CD14-positive monocyte (primary cell): ENCODE data around the gene UBE2J1. TPM values are rescaled to one million over a fixed set of nuclear protein-coding genes. Genes with fewer than 3 reads are reported as not detected.
A peak's percentile ranks its signal among the peaks of the same experiment; 100 is the strongest.

Source experiments
- DNase-seq, 3 donors: peaks; one replicate each; pipeline ENCODE4 v3.0.0-alpha.2; 2011 to 2022
- H2AFZ ChIP-seq: 2 replicates; pipeline ENCODE4 v1.6.0; 2012; ENCODE audit warnings: mild to moderate bottlenecking, low read depth, low read length, inconsistent platforms; ENCODE audit not compliant: insufficient read depth, poor library complexity, severe bottlenecking
- H3K27ac ChIP-seq, 2 donors: 1 replicate in 1 of 2; 2 replicates in 1 of 2; pipeline ENCODE4 v1.5.1; 2012 to 2013; ENCODE audit warnings: low read length in 2 of 2, control low read depth in 1 of 2, inconsistent platforms in 1 of 2, low read depth in 1 of 2, mild to moderate bottlenecking in 1 of 2
- H3K27me3 ChIP-seq, 2 donors: one replicate each; pipeline versions ENCODE4 v1.6.0 to v1.6.1; 2011 to 2013; ENCODE audit warnings: low read length in 2 of 2; ENCODE audit not compliant: control insufficient read depth in 2 of 2, insufficient read depth in 2 of 2
- H3K36me3 ChIP-seq, 2 donors: replicated peaks in 1 of 2; 1 replicate in 1 of 2; 2 replicates in 1 of 2; pipeline versions ENCODE4 v1.5.1 to v1.6.1; 2012 to 2013; ENCODE audit warnings: low read length in 2 of 2, control low read depth in 1 of 2, inconsistent platforms in 1 of 2, mild to moderate bottlenecking in 1 of 2; ENCODE audit not compliant: insufficient read depth in 2 of 2, control insufficient read depth in 1 of 2
- H3K4me1 ChIP-seq, 2 donors: 1 replicate in 1 of 2; 2 replicates in 1 of 2; pipeline versions ENCODE4 v1.5.1 to v1.6.1; 2012 to 2013; ENCODE audit warnings: low read length in 2 of 2, control low read depth in 1 of 2, inconsistent platforms in 1 of 2, mild to moderate bottlenecking in 1 of 2, moderate library complexity in 1 of 2; ENCODE audit not compliant: insufficient read depth in 2 of 2, control insufficient read depth in 1 of 2
- H3K4me2 ChIP-seq: replicated peaks from 2 replicates; pipeline ENCODE3; 2012; ENCODE audit warnings: low read length, moderate library complexity, mild to moderate bottlenecking; ENCODE audit not compliant: poor library complexity, severe bottlenecking; ENCODE audit errors: extremely low read depth
- H3K4me3 ChIP-seq, 3 experiments: fragments of 200-600 bp in 1 of 3; sonication (generic) in 1 of 3; replicated peaks in 1 of 3; 1 replicate in 2 of 3; 2 replicates in 1 of 3; pipeline ENCODE4 v1.5.1; 2011 to 2013; ENCODE audit warnings: low read length in 3 of 3, mild to moderate bottlenecking in 3 of 3, control low read depth in 2 of 3, low read depth in 2 of 3, inconsistent platforms in 1 of 3, moderate library complexity in 1 of 3
- H3K79me2 ChIP-seq: 2 replicates; pipeline ENCODE4 v1.6.0; 2012; ENCODE audit warnings: mild to moderate bottlenecking, control low read depth, inconsistent platforms, low read length, moderate library complexity; ENCODE audit not compliant: insufficient read depth
- H3K9ac ChIP-seq: 2 replicates; pipeline ENCODE4 v1.6.0; 2017; ENCODE audit warnings: low read length, mild to moderate bottlenecking; ENCODE audit not compliant: insufficient read depth, poor library complexity, severe bottlenecking
- H3K9me3 ChIP-seq, 2 donors: replicated peaks in 1 of 2; 1 replicate in 1 of 2; 2 replicates in 1 of 2; pipeline versions ENCODE4 v1.5.1 to v1.6.1; 2012 to 2013; ENCODE audit warnings: low read length in 2 of 2, control low read depth in 1 of 2; ENCODE audit not compliant: control insufficient read depth in 1 of 2, insufficient read depth in 1 of 2
- H4K20me1 ChIP-seq: 2 replicates; pipeline ENCODE4 v1.6.0; 2012; ENCODE audit warnings: mild to moderate bottlenecking, low read length, control low read depth, moderate library complexity; ENCODE audit not compliant: insufficient read depth
- H3K27ac Mint-ChIP-seq, 7 donors: one replicate each; pipeline ENCODE4 v1.8.0; 2020; ENCODE audit warnings: mild to moderate bottlenecking in 7 of 7, mixed read lengths in 7 of 7, moderate library complexity in 6 of 7, inconsistent platforms in 2 of 7
- H3K27me3 Mint-ChIP-seq, 3 donors: one replicate each; pipeline ENCODE4 v1.8.0; 2021 to 2022; ENCODE audit warnings: low read depth in 3 of 3, mild to moderate bottlenecking in 3 of 3, mixed read lengths in 3 of 3, moderate library complexity in 3 of 3, inconsistent platforms in 1 of 3
- H3K36me3 Mint-ChIP-seq, 2 donors: one replicate each; pipeline ENCODE4 v1.8.0; 2020; ENCODE audit warnings: mixed read lengths in 2 of 2, inconsistent platforms in 1 of 2, mild to moderate bottlenecking in 1 of 2
- H3K4me1 Mint-ChIP-seq: one replicate; pipeline ENCODE4 v1.8.0; 2020; ENCODE audit warnings: mild to moderate bottlenecking, mixed read lengths
- H3K4me3 Mint-ChIP-seq, 2 donors: one replicate each; pipeline ENCODE4 v1.8.0; 2020; ENCODE audit warnings: mild to moderate bottlenecking in 2 of 2, mixed read lengths in 2 of 2, moderate library complexity in 1 of 2
- H3K9me3 Mint-ChIP-seq, 7 donors: one replicate each; pipeline ENCODE4 v1.8.0; 2020 to 2022; ENCODE audit warnings: mixed read lengths in 7 of 7, mild to moderate bottlenecking in 6 of 7, moderate library complexity in 6 of 7, inconsistent platforms in 2 of 7
- CTCF ChIP-seq: fragments of 200-600 bp; IDR thresholded peaks from one replicate; pipeline ENCODE4 v1.8.0; 2022; ENCODE audit warnings: antibody characterized with exemption, mild to moderate bottlenecking
- WGBS: methylation state at CpG from one replicate; pipeline ENCODE4 v1.1.5; 2013; ENCODE audit warnings: missing lambda C conversion rate; ENCODE audit not compliant: insufficient coverage; 5-methylcytosine and 5-hydroxymethylcytosine counted together
- intact Hi-C, 2 donors: fragments of 100-400 bp; cut with micrococcal nuclease; formaldehyde crosslinking; loops; one replicate each; pipeline versions ENCODE4 v1.15.0 to v1.15.1; 2023
- polyA plus RNA-seq, 3 donors: library from polyadenylated mRNA; depleted of rRNA in 1 of 3; unstranded in 2 of 3; stranded (reverse) in 1 of 3; fragments of 300-500 nt in 2 of 3; fragments of >200 nt in 1 of 3; fragmentation: Illumina TruSeq in 2 of 3; gene quantifications; 1 replicate in 2 of 3; 2 replicates in 1 of 3; pipeline ENCODE4 v1.2.3, GENCODE V29; 2012 to 2021

The UBE2J1 gene
- polyA plus RNA-seq, 3 donors, result 44.8 to 80.5 (median 66.1) TPM

GRCh38 chr6:89385156-89385667 lies 32.7 kb upstream of the UBE2J1 start:
- intact Hi-C loops, result no loop called here
- WGBS, result 100% methylated on average over 1 of the region's 5 CpGs

DNA sequence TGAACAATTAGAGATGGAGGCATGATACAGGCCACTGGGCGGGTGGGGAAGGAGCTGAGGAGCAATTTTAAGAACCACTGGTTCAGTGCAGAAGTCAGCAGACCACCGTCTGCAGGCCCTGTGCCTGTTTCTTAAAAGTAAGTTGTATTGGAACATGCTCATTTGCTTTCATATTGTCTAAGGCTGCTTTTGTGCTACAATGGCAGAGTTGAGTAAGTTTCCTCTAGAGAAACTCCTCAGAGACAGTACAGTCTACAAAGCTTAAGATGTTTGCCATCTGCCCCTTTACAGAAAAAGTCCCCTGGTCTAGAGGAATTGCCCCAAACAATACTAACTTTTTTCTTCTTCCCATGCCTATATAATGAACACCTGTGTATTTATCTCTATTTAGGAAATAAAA lies 28.5 kb upstream of the UBE2J1 start:
- H4K20me1 ChIP-seq, result no peaks in the 10 kb centered on the region
- peak overlapping the region in 1 of 7 donors; percentile 69 for H3K27ac Mint-ChIP-seq

More at GRCh38 chr6:89385156-89385667, 32.7 kb upstream of the UBE2J1 start:
- H3K4me2 ChIP-seq, result no peak overlapping the region
- H3K4me1 ChIP-seq, result peaks cover 15 to 18% of the 10 kb centered on the region in 2 donors
- peaks cover 37% of the 10 kb centered on the region for H3K79me2 ChIP-seq
- no peak overlapping the region for H3K4me3 Mint-ChIP-seq
- peak overlapping the region in 1 of 2 donors; percentile 16 for H3K27ac ChIP-seq
- TF ChIP-seq CTCF, result no peak
- H3K36me3 ChIP-seq, result peaks cover 0 to 3% of the 10 kb centered on the region in 2 donors
- no peaks in the 10 kb centered on the region for H4K20me1 ChIP-seq
- H3K36me3 Mint-ChIP-seq, result peaks cover 16 to 18% of the 10 kb centered on the region in 2 donors
- H3K9me3 ChIP-seq, result no peaks in the 10 kb centered on the region
- peak overlapping the region in 2 of 7 donors; percentile 38 to 66 for H3K27ac Mint-ChIP-seq
- H2AFZ ChIP-seq, result no peak overlapping the region
- H3K27me3 Mint-ChIP-seq, result no peaks in the 10 kb centered on the region
- no peak overlapping the region for H3K4me3 ChIP-seq
- peaks cover 33% of the 10 kb centered on the region for H3K4me1 Mint-ChIP-seq
- H3K27me3 ChIP-seq, result no peaks in the 10 kb centered on the region
- peak in 1 of 3 donors; percentile 18 for DNase-seq
- no peak overlapping the region for H3K9ac ChIP-seq
- no peaks in the 10 kb centered on the region for H3K9me3 Mint-ChIP-seq

More for the DNA sequence above, 28.5 kb upstream of the UBE2J1 start:
- peaks cover 0 to 2% (median 0%) of the 10 kb centered on the region in 7 donors for H3K9me3 Mint-ChIP-seq
- Histone ChIP-seq H3K4me3 (no peak overlapping the region), H3K27me3 (no peaks in the 10 kb centered on the region), H3K4me1 (peaks cover 47 to 52% of the 10 kb centered on the region in 2 donors), H2AFZ (no peak overlapping the region), H3K9me3 (no peaks in the 10 kb centered on the region), H3K27ac (no peak overlapping the region), H3K79me2 (peaks cover 25% of the 10 kb centered on the region), H3K9ac (no peak overlapping the region), H3K4me2 (no peak overlapping the region), H3K36me3 (no peaks in the 10 kb centered on the region)
- intact Hi-C loops, result no loop called here
- no peaks in the 10 kb centered on the region for H3K27me3 Mint-ChIP-seq
- H3K4me3 Mint-ChIP-seq, result no peak overlapping the region
- no peak for TF ChIP-seq CTCF
- peaks cover 10 to 20% of the 10 kb centered on the region in 2 donors for H3K36me3 Mint-ChIP-seq
- no peak for DNase-seq
- 86% methylated on average over 1 of the region's 2 CpGs for WGBS
- H3K4me1 Mint-ChIP-seq, result peaks cover 63% of the 10 kb centered on the region
